Pons (tissue), 1 donor: ENCODE measurements around the gene GPA33.

Source experiments
- DNase-seq: peaks from one replicate; pipeline ENCODE4 v3.0.0-alpha.2; 2016; ENCODE audit warnings: low spot score

GPA33 gene, protein sequence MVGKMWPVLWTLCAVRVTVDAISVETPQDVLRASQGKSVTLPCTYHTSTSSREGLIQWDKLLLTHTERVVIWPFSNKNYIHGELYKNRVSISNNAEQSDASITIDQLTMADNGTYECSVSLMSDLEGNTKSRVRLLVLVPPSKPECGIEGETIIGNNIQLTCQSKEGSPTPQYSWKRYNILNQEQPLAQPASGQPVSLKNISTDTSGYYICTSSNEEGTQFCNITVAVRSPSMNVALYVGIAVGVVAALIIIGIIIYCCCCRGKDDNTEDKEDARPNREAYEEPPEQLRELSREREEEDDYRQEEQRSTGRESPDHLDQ

GRCh38 chr1:167090314-167090942 is at the start of gene GPA33:
TSS of gene GPA33 (minus strand) at chr1:167090377. CDS start at chr1:167090287, 90 bp downstream.
- DNase-seq = peak; percentile 25

DNA sequence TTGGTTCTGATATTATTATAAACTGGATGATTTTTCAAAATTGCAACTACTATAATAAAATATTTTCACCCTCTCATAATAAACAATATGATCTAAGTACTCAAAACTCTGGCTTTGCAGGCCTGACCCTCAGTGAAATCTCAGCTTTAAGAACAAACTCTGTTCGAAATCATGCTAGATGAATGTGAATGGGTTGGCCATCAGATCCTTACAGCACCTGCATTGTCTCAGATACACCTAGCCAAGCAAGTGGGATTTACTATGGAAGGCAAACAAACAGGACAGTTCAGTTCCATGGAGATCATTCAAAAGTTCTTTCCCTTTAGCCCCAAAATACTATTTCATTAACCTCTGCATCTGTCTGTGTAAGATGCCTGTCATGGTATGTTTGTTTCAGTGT is 48.5 kb upstream of the GPA33 start:
- no peak for DNase-seq

DNA sequence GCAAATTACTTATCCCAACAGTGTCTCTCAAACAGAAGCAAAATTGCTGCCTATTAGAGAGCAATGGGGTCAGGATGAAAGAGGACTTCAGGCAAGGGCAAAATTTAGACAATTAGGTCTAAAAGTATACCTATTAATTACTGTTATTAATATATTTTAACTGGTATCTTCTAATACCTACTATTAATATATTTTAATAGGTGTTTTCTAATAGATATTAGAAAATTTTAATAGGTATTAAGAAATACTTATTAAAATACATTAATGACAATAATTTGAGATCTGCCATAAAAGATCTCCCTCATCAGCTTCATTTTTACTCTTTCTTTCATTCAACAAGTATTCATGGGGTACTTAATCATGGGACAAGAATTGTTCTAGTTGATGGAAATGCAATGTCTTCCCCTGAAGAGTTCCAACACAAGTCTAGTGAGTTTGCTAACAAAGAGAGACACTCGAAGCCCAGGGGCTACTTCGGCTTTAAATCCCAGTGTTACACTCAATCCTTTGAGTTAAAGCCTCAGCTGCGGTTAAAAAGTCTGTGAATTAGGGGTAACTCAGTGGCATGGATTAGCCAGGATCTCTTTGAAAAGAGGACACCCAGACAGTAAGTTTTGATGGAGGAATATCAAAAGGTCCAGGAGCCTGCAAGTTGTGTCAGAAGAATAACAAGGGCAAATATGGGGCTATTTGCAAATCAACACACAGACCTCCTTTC is 47.8 kb upstream of the GPA33 start:
- DNase-seq = no peak

DNA sequence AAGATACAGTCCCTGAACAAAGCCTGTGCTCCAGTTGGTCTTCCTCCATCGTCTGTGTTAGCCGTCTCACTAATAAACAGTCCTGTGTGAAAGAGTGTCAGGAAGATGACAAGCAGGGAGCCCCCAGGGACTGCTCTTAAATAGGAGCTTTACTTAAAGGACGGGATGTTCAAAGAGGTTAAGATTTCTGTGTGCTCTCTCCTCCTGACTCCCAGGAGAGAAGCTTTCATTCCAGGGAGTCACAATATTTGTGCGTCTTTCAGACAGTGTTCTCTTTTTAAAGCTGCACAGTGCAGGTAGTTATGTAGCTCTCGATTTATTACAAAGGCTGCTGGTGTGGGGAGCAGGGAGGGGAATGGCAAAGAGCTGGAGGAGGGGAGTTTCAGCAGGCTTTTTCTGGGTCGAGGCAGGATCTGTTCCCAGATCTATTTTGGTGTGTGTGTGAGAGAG is 47.2 kb upstream of the GPA33 start:
- DNase-seq = no peak

- no peak for DNase-seq
Measured at GRCh38 chr1:167136806-167137205, 46.6 kb upstream of the GPA33 start.

DNA sequence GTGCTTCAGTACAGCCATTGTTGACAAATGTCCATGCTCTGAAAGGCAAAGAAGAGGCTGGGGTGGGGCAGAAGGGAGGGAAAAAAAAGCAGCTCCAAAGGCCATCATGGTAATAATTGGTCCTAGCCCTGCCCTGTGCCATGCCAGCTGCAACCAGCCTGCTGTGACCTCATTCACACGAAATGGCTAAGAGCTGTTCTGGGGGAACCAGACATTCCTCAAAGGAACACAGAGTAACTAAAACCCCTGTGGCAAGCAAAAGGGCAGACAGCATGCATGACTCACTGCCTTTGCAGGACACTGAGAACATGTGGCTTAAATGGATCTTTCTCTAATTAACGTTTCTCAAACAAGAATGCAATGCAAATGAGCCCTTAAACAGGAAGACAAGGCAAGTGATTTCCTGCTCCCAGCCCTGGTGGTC is 46.0 kb upstream of the GPA33 start:
- no peak for DNase-seq

- no peak for DNase-seq
Measured at GRCh38 chr1:167135281-167135840, 45.2 kb upstream of the GPA33 start.

- no peak for DNase-seq
Measured at GRCh38 chr1:167132301-167133010, 42.3 kb upstream of the GPA33 start.

DNA sequence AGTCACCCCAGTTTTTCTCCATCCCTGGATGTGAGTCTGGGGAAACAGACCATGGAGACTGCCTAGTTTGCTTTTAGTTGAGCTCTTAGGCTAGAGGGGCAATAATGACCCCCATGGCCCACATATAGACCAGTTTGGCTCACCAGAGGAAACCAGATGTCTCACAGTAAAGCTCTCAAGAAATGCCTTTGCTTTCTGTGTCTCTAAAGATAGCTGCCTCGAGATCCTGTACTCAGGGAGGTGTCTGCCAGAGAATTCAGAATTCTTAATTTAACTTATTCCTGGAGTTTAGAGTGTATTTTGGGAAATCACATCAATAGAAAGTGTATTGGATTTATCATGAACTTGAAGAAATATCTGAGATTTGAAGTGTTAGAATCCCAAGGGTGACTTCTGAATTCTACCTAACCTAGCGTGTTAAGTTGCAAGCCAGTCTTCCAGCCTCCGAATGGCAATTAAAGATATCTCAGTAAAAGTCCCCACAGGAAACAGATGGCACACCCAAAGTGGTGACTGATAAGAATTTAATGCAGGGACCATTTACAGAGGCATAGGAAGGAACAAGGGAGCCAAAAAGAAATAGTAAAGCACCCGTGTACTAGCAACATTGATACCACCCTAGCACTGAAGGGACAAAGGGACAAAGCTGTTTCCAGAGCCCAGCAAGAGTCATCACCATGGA is 40.8 kb upstream of the GPA33 start:
- DNase-seq = no peak

GRCh38 chr1:167128261-167129227 is 38.4 kb upstream of the GPA33 start:
- DNase-seq = peak; percentile 24

DNA sequence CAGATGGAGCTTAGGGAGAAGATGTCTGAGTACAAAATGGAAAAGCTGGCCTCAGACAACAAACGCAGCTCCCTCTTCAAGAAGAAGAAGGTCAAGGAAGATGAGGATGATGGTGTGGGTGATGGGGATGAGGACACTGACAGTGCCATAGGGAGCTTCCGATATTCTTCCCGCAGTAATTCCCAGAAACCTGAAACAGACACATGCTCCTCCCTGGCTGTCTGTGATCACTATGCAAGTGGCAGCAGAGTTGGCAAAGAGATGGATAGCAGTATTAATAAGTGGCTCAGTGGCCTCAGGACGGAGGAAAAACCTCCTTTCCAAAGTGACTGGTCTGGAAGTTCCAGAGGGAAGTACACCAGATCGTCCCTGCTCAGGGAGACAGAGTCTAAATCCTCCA is 37.5 kb upstream of the GPA33 start:
- no peak for DNase-seq

- no peak for DNase-seq
Measured at GRCh38 chr1:167127236-167127635, 37.1 kb upstream of the GPA33 start.

DNA sequence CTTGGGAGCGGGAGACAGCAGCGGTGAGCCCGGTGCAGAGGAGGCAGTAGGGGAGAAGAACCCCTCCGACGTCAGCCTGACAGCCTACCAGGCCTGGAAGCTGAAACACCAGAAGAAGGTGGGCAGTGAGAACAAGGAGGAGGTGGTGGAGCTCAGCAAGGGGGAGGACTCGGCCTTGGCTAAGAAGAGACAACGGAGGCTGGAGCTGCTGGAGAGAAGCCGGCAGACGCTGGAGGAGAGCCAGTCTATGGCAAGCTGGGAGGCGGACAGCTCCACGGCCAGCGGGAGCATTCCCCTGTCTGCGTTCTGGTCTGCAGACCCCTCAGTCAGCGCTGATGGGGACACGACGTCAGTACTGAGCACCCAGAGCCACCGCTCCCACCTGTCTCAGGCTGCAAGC is 36.6 kb upstream of the GPA33 start:
- DNase-seq = no peak

GRCh38 chr1:167126317-167126716 is 36.1 kb upstream of the GPA33 start:
- no peak for DNase-seq

DNA sequence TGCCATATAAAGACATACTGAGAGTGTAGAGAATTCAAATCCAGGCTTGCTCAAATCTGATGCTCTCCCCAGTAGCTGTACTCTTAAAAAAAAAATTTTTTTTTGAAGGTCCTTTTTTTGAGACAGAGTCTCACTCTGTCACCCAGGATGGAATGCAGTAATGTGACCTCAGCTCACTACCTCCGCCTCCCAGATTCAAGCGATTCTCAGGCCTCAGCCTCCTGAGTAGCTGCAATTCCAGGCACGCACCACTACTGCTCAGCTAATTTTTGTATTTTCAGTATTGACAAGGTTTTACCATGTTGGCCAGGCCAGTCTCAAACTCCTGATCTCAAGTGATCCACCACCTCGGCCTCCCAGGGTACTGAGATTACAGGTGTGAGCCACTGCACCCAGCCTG is 32.4 kb upstream of the GPA33 start:
- DNase-seq = no peak

GRCh38 chr1:167122121-167122480 is 31.9 kb upstream of the GPA33 start:
- DNase-seq = no peak

GRCh38 chr1:167121375-167122120 is 31.4 kb upstream of the GPA33 start:
- DNase-seq = no peak

GRCh38 chr1:167120899-167121298 is 30.7 kb upstream of the GPA33 start:
- DNase-seq = no peak

- peak; percentile 39 for DNase-seq
Measured at GRCh38 chr1:167119696-167120095, 29.5 kb upstream of the GPA33 start.

DNA sequence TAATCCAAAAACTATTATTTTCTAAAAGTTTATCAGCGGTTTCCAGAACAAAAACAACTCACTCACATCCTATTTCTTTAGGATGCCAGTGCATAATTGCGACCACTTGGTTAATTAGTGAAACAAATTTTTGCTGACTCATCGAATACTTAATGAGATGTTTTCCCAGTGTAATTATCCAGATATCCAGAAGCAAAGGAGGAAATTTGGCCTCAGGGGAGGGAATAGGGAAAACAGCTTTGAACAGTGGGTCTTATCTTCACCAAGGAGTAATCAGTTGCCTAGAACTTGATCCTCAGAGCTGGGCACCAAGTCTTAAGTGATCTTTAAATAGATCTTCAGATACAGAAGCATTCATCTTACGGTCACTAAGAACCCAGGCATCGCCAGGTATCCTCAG is 28.0 kb upstream of the GPA33 start:
- DNase-seq = no peak
